HG03066 (cell line): Measurements from ENCODE around the gene ARFGEF2.

ENCODE experiments used
- ATAC-seq: cut with Tn5 transposase; IDR thresholded peaks from one replicate; pipeline ENCODE4 v1.9.1; 2021; ENCODE audit warnings: low read depth; ENCODE audit not compliant: unreplicated experiment

The ARFGEF2 gene

GRCh38 chr20:48898896-48899530 is 22.5 kb upstream of the ARFGEF2 start:
- no peak for ATAC-seq

- no peak for ATAC-seq
These were observed 21.6 kb upstream of the ARFGEF2 start for GRCh38 chr20:48899881-48900280.

GRCh38 chr20:48901326-48901725 is 20.2 kb upstream of the ARFGEF2 start:
- ATAC-seq, result no peak

DNA sequence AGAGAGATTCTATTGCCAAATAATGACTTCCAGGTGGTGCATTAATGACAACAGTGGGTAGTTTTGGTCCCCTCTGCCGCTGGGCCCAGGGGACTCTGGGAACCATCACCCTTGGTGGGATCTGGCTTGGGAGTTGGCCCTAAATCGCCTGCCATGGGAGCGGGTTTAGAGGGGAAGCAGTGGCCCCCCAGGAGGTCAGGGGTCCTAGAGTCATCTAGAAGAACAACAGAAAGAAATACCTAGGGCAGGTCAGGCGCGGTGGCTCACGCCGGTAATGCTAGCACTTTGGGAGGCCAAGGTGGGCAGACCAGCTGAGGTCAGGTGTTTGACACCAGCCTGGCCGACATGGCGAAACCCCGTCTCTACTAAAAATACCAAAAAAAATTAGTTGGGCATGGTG is 17.8 kb upstream of the ARFGEF2 start:
- no peak for ATAC-seq

DNA sequence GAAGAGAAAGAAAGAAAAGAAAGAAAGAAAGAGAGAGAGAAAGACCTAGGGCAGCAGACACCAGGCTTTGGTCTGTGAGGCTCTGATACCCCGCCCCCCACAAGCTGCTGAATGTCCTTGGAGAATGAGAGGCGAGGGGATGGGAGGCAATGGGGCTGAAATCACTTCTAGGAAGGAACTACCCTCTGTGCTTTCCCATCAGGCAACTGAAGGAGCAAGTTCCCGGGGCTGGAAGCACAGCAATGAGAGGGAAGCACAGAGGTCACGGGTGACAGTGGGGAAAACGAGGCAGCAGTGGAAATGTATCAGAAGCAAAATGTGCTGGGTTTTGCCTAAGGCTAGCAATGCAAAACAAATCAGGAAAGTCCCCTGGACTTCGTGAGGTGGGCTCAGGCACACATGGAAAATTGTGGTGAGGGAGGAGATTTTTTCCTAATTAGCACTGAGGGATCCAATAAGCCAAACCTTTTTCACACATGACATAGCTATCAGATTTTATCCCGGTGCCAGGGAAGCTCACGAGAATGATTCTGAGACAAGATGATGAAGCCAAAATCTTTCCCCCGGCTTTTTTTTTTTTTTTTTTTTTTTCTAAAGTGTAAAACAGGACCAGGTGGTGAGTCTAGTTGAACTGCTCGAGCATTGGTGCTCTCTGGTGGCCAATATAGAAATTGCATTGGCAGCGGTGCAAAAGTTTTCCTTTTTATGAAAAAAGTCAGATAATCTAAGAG is 16.8 kb upstream of the ARFGEF2 start:
- no peak for ATAC-seq

DNA sequence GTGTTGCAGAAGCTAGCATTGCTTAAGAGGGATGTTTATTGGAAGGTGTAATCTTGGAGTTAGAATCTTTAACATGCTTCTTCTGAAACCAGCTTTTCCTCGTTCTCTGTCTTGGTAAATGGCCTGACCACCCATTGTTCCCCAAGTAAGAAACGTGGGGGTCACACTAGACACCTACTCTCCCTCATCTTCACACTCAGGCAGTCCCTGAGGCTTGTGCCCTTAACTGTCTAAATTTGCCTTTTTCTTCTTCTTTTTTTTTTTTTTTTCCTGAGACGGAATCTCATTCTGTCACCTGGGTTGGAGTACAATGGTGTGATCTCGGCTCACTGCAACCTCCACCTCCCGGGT is 16.2 kb upstream of the ARFGEF2 start:
- ATAC-seq, result no peak

DNA sequence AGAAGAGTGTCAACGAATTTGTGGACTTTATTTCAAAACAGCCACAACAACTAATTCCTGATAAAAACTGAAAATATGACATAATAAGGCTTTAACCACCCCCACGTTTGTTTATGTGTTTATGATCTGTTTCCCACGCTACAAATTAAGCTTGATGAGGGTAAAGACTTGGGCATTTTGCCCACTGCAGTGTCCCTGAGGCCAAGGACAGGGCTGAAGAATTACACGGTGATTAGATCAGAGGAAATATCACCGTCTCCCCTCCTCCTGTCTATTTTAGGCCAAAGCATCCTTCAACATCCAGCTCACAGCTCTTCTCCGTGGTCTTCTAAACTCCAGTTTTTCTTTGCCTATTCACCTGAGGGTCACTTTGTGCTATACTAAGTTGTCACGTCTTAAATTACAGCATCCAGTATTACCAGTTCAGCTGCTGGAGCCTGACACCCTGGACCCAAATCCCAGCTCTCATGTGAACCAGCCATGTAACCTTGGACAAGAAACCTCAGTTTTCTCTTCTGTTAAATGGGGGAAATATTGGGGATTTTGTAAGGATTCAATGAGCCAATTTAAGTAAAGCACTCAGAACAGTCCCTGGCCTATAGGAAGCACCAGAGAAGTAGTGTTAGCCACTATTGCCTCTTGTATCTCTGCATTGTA is 15.2 kb upstream of the ARFGEF2 start:
- no peak for ATAC-seq

DNA sequence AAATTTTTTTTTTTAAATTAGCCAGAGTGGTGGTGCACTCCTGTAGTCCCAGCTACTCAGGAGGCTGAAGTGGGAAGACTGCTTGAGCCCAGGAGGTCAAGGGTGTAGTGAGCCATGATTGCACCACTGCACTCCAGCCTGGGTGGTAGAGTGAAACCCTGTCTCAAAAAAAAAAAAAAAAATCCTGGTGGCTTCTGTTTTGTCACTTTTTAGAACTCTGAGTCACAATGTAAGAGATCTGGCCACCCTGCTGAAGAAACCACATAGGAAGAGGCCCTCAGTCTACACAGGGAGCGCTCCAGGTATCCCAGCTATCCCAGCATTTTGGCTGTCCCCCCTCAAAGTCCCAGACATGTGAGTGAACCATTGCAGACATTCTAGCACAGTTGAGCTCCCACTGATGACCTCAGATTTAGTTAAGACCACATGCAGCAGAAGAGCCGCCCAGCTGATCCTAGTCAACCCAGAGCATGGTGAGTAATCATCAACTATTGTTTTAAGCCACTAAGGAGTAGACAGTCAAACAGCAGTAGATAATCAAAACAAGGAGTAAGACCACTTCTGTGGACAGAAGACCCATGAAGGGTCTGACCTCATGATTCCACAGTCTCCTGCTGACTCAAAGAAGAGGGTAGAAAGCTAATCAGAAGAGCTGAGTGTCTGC is 12.7 kb upstream of the ARFGEF2 start:
- ATAC-seq, result no peak

- ATAC-seq, result no peak
These were observed 11.6 kb upstream of the ARFGEF2 start for GRCh38 chr20:48909910-48910309.

GRCh38 chr20:48910347-48910781 is 11.1 kb upstream of the ARFGEF2 start:
- no peak for ATAC-seq

- ATAC-seq, result peak; percentile 83
These were observed 9.4 kb upstream of the ARFGEF2 start for GRCh38 chr20:48912065-48912464.

DNA sequence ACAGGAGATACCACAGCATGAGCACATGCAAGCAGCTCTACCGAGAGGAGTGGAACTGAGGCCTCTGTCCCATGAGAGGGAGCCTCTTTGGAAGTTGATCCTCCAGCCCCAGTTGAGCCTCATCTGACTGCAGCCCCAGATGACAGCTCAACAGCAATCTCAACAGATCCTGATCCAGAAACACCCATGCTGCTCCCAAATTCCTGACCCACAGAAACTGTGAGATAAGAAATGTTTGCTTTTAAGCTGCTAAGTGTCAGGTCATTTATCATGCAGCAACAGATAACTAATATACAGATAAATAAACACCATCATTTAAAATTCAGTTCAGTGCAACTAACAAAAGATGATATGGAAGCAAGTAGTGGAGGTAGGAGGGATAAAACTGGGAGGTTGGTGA is 4.8 kb upstream of the ARFGEF2 start:
- no peak for ATAC-seq

GRCh38 chr20:48919336-48919881 is 2.1 kb upstream of the ARFGEF2 start:
- no peak for ATAC-seq

- ATAC-seq, result no peak
These were observed 1.5 kb upstream of the ARFGEF2 start for GRCh38 chr20:48919882-48920526.

GRCh38 chr20:48920527-48921167 is 864 bp upstream of the ARFGEF2 start:
- no peak for ATAC-seq

- ATAC-seq, result peak; percentile 35
These were observed 641 bp downstream of the ARFGEF2 start for GRCh38 chr20:48921883-48922820.

GRCh38 chr20:48923149-48923718 is 1.7 kb downstream of the ARFGEF2 start:
- no peak for ATAC-seq

- ATAC-seq, result no peak
These were observed 3.2 kb downstream of the ARFGEF2 start for GRCh38 chr20:48924756-48925109.

DNA sequence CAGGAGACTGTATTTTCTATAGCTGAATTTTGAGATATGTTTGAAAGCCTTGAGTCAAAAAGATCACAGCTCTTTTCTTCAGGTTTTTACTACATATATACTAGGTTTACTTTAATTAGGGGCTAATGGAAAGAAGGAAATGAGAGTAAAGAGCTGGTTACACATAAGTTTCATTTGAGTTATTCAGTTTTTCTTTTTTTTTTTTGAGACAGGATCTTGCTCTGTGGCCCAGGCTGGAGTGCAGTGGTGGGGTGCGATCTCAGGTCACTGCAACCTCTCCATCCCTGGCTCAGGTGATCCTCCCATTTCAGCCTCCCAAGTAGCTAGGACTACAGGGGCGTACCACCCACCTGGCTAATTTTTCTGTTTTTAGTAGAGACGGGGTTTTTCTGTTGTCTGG is 4.8 kb downstream of the ARFGEF2 start:
- no peak for ATAC-seq
